ENCODE data around the gene OPRL1.

Gene OPRL1

DNA sequence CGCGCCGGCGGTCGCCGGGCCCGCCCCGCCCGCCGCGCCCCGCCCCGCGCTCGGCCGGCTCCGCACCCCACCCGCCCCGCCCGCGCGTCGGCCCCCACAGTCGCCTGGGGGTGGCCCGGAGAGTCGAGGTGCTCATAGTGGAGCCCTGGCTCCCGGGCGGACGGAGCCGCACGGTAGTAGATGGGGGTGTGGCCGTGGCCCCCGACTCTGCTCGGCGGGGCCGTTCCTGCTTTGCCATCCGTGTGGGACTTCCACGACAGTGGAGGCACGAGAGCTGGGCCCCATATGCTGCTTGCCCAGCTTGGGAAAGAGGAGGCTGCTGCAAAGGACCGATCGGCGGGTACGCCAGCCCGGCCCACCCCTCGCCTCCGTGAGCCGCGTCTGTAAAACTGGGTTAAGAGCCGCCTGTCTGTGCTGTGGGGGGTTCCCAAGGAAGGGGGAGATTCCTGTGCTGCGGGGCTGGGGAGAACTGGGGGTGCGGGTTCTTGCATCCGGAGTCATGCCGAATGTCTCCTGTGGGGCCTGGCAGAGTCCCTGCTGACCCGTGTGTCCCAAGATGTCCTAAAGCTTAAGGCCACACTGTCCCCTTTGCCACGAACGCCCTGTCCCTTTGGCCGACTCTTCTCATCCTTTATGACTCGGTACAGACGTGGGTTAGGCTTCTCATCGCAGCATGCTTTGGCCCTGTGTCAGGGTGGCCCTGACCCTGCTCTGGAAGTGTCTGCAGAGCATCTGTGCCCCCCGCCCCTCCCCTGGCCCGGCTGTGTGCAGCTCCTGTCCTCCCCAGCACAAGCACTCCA lies at the start of gene OPRL1:
Gene OPRL1 (plus strand): TSS at position 70 of the 800 bp plus-strand sequence. CDS start 12,639 bp downstream, outside the sequence.
- DNase-seq (ENCODE audit: low spot score): no peak

- DNase-seq (ENCODE audit: low spot score): no peak
Measured at GRCh38 chr20:64030371-64031134, 49.3 kb upstream of the OPRL1 start.

DNA sequence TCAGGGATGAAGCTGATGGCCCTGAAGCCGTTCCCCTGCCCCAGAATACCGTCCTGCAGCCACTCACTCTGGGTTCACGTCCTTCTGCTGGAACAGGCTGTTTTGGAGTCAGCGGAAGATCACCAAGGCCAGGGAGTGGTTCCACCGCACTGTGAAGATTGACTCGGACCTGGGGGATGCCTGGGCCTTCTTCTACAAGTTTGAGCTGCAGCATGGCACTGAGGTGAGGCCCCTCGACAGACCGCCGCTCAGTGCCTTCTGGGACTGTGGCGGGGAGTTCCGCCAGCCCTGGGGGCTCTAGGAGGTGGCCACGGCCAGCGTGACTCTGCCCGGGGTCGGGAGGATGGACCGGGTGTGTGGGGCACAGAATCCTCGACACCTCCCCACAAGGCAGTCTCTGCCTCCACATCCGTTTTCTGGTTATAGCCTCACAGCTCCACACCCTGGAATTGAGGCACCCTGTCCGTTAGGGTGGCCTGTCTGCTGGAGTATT lies 48.0 kb upstream of the OPRL1 start:
- DNase-seq (ENCODE audit: low spot score): no peak

DNA sequence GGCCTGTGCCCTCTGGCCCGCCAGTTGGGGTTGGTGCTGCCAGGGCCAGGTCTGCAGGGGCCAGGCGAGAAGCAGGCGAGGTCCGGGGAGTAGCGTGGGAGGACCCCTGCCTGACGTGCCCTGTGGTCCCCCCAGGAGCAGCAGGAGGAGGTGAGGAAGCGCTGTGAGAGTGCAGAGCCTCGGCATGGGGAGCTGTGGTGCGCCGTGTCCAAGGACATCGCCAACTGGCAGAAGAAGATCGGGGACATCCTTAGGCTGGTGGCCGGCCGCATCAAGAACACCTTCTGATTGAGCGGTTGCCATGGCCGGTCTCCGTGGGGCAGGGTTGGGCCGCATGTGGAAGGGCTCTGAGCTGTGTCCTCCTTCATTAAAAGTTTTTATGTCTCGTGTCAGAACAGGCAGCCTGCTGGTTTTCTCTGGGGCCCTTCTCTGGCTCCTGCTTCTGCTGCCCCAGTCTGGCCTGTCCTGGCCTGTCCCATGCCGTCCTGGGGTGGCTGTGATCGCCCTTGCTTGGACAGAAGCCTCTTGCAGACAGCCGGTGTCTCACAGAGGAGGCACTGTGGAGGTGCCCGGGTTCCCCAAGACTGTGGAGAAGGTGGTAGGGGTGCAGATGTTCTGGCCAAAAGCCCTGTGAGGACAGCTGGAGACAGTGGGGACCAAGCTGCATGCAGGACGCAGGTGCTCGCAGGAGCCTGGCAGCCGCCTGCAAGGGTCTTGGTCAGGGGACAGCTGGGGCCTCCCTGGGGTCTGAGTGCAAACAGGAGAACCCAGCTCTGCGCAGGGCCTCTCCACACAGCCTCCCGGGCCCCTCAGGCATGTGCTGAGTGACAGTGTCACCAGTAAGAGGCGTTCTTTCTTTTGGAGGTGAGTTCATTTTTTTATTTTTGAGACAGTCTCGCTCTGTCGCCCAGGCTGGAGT lies 46.9 kb upstream of the OPRL1 start:
- no peak for DNase-seq (ENCODE audit: low spot score)

- peak; percentile 56 for DNase-seq (ENCODE audit: low spot score)
Measured at GRCh38 chr20:64033981-64034493, 45.8 kb upstream of the OPRL1 start.

DNA sequence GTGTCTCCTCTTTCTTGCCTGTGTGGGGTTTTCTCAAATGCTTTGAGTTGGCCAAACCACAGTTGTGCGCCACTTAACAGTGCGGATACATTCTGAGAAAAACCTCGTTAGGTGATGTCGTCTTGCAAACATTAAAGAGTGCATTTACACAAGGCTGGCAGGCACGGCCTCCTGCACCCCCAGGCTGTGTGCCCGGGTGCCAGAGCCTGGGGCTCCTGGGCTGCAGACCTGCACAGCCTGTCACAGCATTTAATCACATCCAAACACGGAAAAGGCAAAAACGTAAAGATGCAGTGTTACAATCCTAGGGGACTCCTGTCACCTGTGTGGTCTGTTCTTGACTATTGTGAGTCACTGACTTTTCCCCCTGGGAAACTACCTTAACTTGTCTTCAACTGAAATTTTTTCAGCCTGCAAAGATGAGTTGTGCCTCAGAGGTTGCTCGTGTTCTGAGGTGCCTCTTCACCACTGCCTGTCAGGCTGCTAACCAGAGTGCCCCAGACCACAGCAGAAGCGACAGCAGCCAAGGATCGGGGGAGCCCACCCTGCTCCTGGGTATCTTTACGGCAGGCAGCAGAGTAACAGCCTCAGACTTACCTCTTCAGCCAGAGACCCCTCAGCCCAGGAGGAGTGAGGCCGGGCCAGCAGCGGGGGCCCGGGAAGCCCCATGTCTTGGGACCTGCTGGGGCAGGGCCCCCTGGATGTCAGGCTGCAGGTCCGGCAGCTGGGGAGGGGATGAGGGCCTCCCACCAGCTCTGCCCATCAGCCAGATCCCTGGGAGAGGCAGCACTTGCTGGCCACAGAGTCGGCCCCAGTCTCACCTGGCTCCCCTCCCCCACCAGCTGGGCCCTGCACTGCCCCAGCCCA lies 44.6 kb upstream of the OPRL1 start:
- no peak for DNase-seq (ENCODE audit: low spot score)

DNA sequence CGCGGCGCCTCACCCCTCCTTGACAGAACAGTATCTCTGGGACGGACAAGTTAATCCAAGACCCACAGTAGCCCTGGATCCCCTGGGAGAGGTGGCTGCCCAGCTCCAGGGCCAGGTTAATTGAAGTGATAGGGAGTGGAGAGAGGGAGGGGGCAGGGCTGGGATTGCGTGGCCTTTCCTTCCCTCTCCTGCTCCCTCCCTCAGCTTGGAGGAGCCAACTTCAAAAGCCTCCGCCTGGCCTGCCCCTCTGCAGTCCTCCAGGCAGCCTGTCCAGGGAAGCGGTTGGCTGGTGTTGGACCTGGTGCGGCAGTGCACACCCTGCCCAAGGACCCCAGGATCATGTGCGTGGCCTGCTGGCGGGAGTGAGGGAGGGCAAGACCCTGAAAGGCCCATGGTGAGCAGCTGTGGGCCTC lies 43.9 kb upstream of the OPRL1 start, which contains the start of gene C20orf204:
Gene C20orf204 (plus strand): TSS at position 250 of the 413 bp plus-strand sequence. CDS start 142 bp downstream, at position 392.
- no peak for DNase-seq (ENCODE audit: low spot score)

- no peak for DNase-seq (ENCODE audit: low spot score)
Measured at GRCh38 chr20:64036346-64037198, 43.3 kb upstream of the OPRL1 start.

DNA sequence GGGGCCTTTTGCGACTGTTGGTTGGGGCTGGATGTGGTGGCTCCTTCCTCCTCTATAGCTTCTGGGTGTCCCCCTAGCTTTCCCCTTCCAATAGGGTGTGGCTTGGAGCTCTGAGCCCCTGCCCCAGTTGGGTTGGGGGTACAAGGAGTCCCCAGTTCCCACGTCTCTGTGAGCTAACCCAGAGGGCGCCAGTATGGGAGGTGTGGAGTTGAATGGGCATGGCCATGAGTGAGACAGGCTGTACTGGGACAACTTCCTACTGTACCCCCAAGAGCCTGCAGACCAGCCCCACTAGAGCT lies 42.7 kb upstream of the OPRL1 start:
- DNase-seq (ENCODE audit: low spot score): no peak

GRCh38 chr20:64037498-64038213 lies 42.2 kb upstream of the OPRL1 start:
- no peak for DNase-seq (ENCODE audit: low spot score)

DNA sequence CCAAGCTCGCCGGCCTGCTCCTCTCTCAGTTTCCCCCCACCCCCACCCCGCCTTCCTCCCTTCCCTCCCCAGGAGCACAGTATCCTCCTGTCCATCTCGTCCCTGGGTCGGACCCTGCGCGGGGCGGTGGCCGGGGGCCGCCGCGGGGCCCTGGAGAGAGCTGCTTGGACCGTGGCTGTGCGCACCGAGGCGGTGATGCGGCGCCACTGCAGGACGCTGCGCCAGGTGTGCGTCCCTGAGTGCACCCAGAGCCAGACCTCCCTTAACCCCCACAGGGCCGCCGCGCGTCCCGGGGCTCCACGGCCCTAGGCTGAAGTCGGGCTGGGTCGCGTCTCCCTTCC lies 41.7 kb upstream of the OPRL1 start:
- DNase-seq (ENCODE audit: low spot score): no peak

GRCh38 chr20:64038565-64039292 lies 41.2 kb upstream of the OPRL1 start:
- peak; percentile 90 for DNase-seq (ENCODE audit: low spot score)

- no peak for DNase-seq (ENCODE audit: low spot score)
Measured at GRCh38 chr20:64039293-64040160, 40.4 kb upstream of the OPRL1 start.

GRCh38 chr20:64040231-64041039 lies 39.4 kb upstream of the OPRL1 start:
- DNase-seq (ENCODE audit: low spot score): no peak

- DNase-seq (ENCODE audit: low spot score): no peak
Measured at GRCh38 chr20:64041040-64041780, 38.7 kb upstream of the OPRL1 start.

DNA sequence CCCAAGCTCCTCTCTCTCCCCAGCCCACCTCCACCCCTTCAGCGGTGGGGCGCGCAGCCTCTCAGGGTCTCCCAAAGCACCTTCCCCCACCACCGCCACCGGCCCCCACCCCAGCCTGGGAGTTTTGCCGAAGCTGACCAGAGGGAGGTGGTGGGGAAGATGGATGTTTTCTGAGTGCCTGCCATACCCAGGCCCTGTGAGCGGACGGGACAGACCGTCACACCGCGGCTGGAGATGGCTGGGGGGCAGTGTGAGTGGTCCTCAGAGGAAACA lies 38.2 kb upstream of the OPRL1 start:
- DNase-seq (ENCODE audit: low spot score): no peak
